ENCODE results near the gene GDPD3. TPM values are rescaled to one million over a fixed set of nuclear protein-coding genes. Genes with fewer than 3 reads are reported as not detected.

GDPD3 gene
- total RNA-seq, 1 experiment from 2014 or later, result 3.8 TPM

DNA sequence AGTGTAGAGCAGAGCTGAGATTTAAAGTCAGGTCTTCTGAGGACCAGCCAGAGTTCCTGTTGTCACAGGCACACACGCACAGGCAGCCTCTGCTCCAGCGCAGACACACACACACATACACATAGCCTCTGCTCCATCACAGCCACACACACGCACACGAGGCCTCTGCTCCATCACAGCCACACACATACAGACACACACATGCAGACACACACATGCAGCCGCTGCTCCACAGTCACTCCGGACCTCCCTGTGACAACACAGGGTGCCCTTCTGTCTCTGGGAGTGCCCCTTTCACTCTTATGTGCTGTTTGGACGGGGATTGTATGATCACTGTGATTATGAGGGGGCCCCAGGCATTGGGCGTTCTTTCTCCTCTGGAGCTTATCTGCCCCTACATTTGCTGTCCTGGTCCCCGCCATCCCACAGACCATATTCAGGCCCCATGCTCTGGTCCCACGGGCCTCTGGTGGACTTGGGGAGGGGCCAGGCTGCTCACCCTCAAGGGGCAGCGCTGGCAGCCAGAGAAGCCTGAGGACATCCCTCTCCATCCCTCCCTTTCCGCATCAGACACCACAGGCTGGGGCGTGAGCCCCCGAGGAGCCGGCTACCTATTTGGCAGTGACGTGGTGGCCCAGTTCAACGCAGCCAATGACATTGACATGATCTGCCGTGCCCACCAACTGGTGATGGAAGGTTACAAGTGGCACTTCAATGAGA, 29.1 kb downstream of the GDPD3 start:
- Histone ChIP-seq H3K18ac (ENCODE audit: insufficient read length, low read depth, low read length) (no peak overlapping the region), H3K27me3 (ENCODE audit: insufficient read depth, low read length) (no peaks in the 10 kb centered on the region), H4K20me1 (ENCODE audit: control insufficient read depth, insufficient read depth, insufficient read length) (no peaks in the 10 kb centered on the region), H3K23ac (ENCODE audit: insufficient read length, low read depth, low read length) (no peak overlapping the region), H3K27ac (ENCODE audit: insufficient read length, low read depth, low read length) (no peak overlapping the region), H2BK15ac (ENCODE audit: low read depth, low read length) (no peak overlapping the region), H2AFZ (ENCODE audit: low read length) (no peak overlapping the region), H4K5ac (ENCODE audit: insufficient read length, low read depth, low read length) (no peak overlapping the region), H2BK12ac (ENCODE audit: insufficient read length, low read depth, low read length) (no peak overlapping the region), H3K9me3 (ENCODE audit: control insufficient read depth, low read depth, low read length) (no peaks in the 10 kb centered on the region), H4K91ac (ENCODE audit: insufficient read length, low read depth, low read length) (no peak overlapping the region), H3K56ac (ENCODE audit: insufficient read length, low read depth, low read length) (no peak overlapping the region), H2BK20ac (ENCODE audit: low read depth, low read length, poor library complexity, severe bottlenecking) (no peak overlapping the region), H3K79me2 (ENCODE audit: insufficient read depth, low read length) (no peaks in the 10 kb centered on the region), H2BK120ac (ENCODE audit: low read depth, low read length, poor library complexity, severe bottlenecking) (no peak overlapping the region), H2AK5ac (ENCODE audit: insufficient read length, low read length) (no peak overlapping the region), H3K4me2 (ENCODE audit: insufficient read depth, insufficient read length, low read length) (no peak overlapping the region), H3K9ac (ENCODE audit: extremely low read depth, insufficient read length, low read length) (no peak overlapping the region), H2BK5ac (ENCODE audit: insufficient read length, low read length) (no peak overlapping the region), H3T11ph (ENCODE audit: low read length) (no peak overlapping the region), H3K14ac (ENCODE audit: insufficient read depth, low read length) (no peak overlapping the region), H3K4me1 (ENCODE audit: insufficient read depth, low read length) (no peaks in the 10 kb centered on the region), H3K23me2 (ENCODE audit: insufficient read length, low read depth, low read length, poor library complexity, severe bottlenecking) (no peaks in the 10 kb centered on the region), H3K79me1 (ENCODE audit: insufficient read depth, low read depth, low read length, poor library complexity, severe bottlenecking) (peaks cover 3% of the 10 kb centered on the region), H4K8ac (replicated peaks; ENCODE audit: insufficient read length, low read depth, low read length) (no peak overlapping the region), H3K4ac (ENCODE audit: low read depth, low read length) (no peak overlapping the region)
- Mint-ChIP-seq H3K27me3 (ENCODE audit: low read depth) (0 out of 2 replicates have a peak, but pooled peaks cover 4% of the 10 kb centered on the region), H3K9me3 (no peaks in the 10 kb centered on the region), H3K36me3 (ENCODE audit: insufficient read depth in 1 of 3, low read depth in 3 of 3) (peaks cover 38 to 64% (median 63%) of the 10 kb centered on the region in 3 experiments), H3K4me3 (no peak overlapping the region), H3K4me1 (no peaks in the 10 kb centered on the region), H3K27ac (no peak overlapping the region)
- TF ChIP-seq, protein P1, sequence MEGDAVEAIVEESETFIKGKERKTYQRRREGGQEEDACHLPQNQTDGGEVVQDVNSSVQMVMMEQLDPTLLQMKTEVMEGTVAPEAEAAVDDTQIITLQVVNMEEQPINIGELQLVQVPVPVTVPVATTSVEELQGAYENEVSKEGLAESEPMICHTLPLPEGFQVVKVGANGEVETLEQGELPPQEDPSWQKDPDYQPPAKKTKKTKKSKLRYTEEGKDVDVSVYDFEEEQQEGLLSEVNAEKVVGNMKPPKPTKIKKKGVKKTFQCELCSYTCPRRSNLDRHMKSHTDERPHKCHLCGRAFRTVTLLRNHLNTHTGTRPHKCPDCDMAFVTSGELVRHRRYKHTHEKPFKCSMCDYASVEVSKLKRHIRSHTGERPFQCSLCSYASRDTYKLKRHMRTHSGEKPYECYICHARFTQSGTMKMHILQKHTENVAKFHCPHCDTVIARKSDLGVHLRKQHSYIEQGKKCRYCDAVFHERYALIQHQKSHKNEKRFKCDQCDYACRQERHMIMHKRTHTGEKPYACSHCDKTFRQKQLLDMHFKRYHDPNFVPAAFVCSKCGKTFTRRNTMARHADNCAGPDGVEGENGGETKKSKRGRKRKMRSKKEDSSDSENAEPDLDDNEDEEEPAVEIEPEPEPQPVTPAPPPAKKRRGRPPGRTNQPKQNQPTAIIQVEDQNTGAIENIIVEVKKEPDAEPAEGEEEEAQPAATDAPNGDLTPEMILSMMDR (conservative IDR thresholded peaks at IDR 0.05), result no peak
- no peak for DNase-seq
- no CpG with 5 or more reads among the region's 18 CpGs for WGBS (ENCODE audit: extremely low coverage, insufficient read length, low lambda C conversion rate)

Measured in H9 (cell line).